HUES6 (cell line): ENCODE results near the gene TEP1.
"Not testable (repeated sequence)": the region's sequence is repeated elsewhere in the genome, so short reads cannot be mapped to it uniquely, and the experiment has no call there.

Experiments used
- H3K27ac ChIP-seq: 2 replicates; pipeline ENCODE4 v1.7.0; 2013; ENCODE audit warnings: low read depth, mild to moderate bottlenecking, low read length, inconsistent platforms
- H3K27me3 ChIP-seq: 2 replicates; pipeline ENCODE4 v1.6.1; 2013; ENCODE audit warnings: low read length; ENCODE audit not compliant: control insufficient read depth, insufficient read depth
- H3K36me3 ChIP-seq: 2 replicates; pipeline ENCODE4 v1.6.1; 2013; ENCODE audit warnings: low read length; ENCODE audit not compliant: control insufficient read depth, insufficient read depth
- H3K4me1 ChIP-seq: 2 replicates; pipeline ENCODE4 v1.6.1; 2013; ENCODE audit warnings: low read length; ENCODE audit not compliant: control insufficient read depth, insufficient read depth
- H3K4me3 ChIP-seq: 2 replicates; pipeline ENCODE4 v1.5.1; 2013; ENCODE audit warnings: low read depth, low read length
- H3K9ac ChIP-seq: one replicate; pipeline ENCODE4 v1.6.1; 2013; ENCODE audit warnings: mild to moderate bottlenecking, low read length
- H3K9me3 ChIP-seq: 2 replicates; pipeline ENCODE4 v1.6.1; 2013; ENCODE audit warnings: low read depth, low read length; ENCODE audit not compliant: control insufficient read depth, insufficient read depth

The TEP1 gene

GRCh38 chr14:20412876-20413743 is at the start of gene TEP1:
TEP1 (minus strand) TSS chr14:20413501; CDS start chr14:20408439, 5,062 bp downstream.
- no peaks in the 10 kb centered on the region for H3K27me3 ChIP-seq
- peaks cover 3% of the 10 kb centered on the region for H3K36me3 ChIP-seq
- H3K27ac ChIP-seq = peak within 1 kb of the TSS; percentile 54; the same call in 1 of the 2 replicates
- peaks cover 11% of the 10 kb centered on the region for H3K4me1 ChIP-seq
- no peaks in the 10 kb centered on the region for H3K9me3 ChIP-seq
- H3K9ac ChIP-seq = peak within 1 kb of the TSS; percentile 78
- peak within 1 kb of the TSS; percentile 89 for H3K4me3 ChIP-seq

DNA sequence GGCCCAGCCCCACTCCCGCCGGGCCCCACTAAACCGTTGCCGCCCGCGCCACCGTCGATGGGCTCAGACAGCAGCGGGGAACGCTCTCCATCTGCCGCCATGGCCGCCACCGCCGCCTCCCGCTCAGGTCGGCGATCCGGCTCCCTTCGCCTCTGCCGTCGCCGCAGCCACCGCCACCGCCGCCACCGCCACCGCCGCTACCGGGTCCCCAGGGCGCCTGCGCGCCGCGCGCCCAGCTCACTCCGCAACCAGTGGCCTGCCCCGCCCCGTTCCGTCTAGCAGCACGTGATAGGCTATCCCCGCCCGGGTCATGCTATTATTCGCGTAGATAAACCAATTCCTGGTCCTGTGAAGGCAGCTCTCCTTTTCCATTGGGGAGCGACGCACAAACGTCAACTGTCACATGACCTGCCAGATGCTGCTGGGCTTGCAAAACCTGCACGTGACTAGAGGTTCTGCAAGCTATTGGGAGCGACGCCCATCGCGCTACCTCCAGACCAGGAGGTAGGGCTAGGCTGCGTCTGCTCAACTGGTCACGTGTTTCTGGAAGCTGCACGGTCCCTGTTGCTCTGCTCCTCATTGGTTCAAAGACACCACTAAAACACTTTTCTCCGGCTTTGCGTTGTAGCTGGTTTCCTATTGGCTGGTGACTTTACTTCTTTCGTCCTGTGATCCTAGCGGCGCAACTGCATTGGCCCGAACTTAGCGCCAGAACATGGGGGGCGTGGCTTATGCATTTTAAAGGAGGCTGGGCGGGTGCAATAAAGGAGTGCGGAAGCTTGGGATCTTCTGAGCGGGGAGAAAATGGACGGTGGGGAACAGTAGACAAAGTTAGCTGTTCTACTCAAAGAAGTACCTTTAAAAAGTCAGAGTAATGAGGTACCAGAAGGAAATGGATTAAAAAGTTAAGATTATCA is 48.2 kb upstream of the TEP1 start, which contains the start of gene PIP4P1:
Gene PIP4P1 (minus strand): TSS at position 210 of the 917 bp plus-strand sequence. CDS start 109 bp downstream, at position 101.
- Histone ChIP-seq H3K9me3 (no peaks in the 10 kb centered on the region), H3K4me3 (peak within 1 kb of the TSS; percentile 97), H3K9ac (peak within 1 kb of the TSS; percentile 81), H3K27ac (peak within 1 kb of the TSS; percentile 78; the same call in 1 of the 2 replicates), H3K27me3 (no peaks in the 10 kb centered on the region), H3K36me3 (peaks cover 42% of the 10 kb centered on the region), H3K4me1 (peaks cover 8% of the 10 kb centered on the region)

DNA sequence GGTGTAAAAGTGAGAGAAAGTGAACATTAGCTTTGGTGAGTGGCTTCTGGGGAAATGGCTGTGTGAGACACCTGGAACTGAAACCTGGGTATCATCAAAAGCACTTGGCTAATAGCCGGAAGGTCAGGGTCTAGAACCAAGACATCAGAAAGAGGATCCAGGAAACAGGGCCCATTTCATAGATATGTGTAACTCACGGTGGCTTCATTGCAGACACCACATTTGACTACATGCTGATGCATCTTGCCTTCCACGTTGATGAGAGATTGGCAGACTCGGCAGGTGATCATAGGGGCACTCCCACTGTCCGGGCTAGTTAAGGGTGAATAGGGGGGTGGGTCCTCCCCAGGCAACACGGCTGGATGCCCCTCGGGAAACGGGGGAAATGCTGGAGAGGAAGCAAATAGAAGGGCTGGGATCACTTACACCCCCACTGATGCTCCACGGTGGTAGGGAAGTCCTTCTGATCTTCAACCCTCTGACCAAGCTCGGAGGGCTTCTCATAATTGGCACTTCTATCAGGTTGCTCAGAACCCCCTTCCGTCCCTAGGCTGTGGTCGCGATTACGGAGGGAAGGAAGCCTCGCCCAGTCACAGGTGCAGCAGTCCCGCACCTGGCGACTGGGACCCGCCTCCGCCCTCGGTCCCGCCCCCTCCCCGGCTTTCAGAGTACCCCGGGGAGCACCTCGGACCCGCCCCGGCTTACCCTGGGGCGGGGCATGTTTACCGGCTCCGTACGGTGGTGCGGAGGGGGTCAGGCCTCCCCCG is 47.3 kb upstream of the TEP1 start:
- H3K4me1 ChIP-seq = peaks cover 8% of the 10 kb centered on the region
- H3K27me3 ChIP-seq = no peaks in the 10 kb centered on the region
- H3K9me3 ChIP-seq = no peaks in the 10 kb centered on the region
- H3K4me3 ChIP-seq = peak overlapping the region; percentile 97
- peaks cover 48% of the 10 kb centered on the region for H3K36me3 ChIP-seq
- peak overlapping the region; percentile 78; the same call in 1 of the 2 replicates for H3K27ac ChIP-seq
- peak overlapping the region; percentile 81 for H3K9ac ChIP-seq

DNA sequence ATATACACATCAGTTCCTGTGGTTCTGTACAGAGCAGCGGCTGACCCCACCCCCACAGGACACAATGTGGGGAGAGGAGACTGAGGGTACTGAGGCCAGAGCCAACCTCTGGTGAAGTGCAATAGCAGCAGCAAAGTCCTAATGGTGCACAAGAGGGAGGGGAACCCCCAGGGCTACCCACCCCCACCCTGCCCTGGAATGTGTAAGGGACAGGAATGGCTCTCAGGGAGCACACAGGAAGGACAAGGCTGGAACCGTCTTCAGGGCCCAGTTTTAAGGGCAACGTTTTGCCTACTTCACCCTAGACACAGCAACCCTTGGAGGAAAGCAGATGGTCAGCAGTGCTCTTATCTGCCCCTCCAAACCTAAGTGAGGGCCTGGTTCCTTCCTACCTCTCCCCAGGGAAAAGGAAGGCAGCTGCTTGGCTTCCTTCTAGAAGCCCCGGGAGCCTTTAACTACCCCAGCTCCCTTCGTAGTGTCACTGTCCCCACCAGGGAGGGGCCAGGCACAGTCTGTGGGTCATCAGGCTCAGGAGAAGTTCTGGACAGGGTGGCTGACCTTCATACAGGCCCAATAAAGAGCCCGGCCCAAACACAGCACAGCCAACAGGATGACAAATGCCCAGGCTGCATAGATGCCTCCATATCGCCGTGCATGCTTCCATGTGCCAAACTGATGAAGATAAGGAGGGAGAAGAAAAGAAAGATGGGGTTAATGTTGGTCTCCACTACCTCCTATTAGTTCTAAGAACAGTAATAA is 44.9 kb upstream of the TEP1 start:
- H3K27me3 ChIP-seq = no peaks in the 10 kb centered on the region
- peaks cover 48% of the 10 kb centered on the region for H3K36me3 ChIP-seq
- H3K4me3 ChIP-seq = no peak overlapping the region
- no peaks in the 10 kb centered on the region for H3K9me3 ChIP-seq
- H3K4me1 ChIP-seq = peaks cover 8% of the 10 kb centered on the region
- no peak overlapping the region for H3K27ac ChIP-seq
- no peak overlapping the region for H3K9ac ChIP-seq

DNA sequence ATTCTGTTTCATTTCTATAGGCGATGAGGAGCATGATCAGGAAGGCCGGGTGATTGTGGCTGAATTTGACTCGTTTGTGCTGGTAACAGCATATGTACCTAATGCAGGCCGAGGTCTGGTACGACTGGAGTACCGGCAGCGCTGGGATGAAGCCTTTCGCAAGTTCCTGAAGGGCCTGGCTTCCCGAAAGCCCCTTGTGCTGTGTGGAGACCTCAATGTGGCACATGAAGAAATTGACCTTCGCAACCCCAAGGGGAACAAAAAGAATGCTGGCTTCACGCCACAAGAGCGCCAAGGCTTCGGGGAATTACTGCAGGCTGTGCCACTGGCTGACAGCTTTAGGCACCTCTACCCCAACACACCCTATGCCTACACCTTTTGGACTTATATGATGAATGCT is 43.7 kb upstream of the TEP1 start:
- H3K27me3 ChIP-seq = no peaks in the 10 kb centered on the region
- no peak overlapping the region for H3K27ac ChIP-seq
- no peaks in the 10 kb centered on the region for H3K9me3 ChIP-seq
- H3K9ac ChIP-seq = no peak overlapping the region
- H3K4me1 ChIP-seq = peaks cover 4% of the 10 kb centered on the region
- H3K36me3 ChIP-seq = peaks cover 54% of the 10 kb centered on the region
- peak overlapping the region; percentile 91 for H3K4me3 ChIP-seq

DNA sequence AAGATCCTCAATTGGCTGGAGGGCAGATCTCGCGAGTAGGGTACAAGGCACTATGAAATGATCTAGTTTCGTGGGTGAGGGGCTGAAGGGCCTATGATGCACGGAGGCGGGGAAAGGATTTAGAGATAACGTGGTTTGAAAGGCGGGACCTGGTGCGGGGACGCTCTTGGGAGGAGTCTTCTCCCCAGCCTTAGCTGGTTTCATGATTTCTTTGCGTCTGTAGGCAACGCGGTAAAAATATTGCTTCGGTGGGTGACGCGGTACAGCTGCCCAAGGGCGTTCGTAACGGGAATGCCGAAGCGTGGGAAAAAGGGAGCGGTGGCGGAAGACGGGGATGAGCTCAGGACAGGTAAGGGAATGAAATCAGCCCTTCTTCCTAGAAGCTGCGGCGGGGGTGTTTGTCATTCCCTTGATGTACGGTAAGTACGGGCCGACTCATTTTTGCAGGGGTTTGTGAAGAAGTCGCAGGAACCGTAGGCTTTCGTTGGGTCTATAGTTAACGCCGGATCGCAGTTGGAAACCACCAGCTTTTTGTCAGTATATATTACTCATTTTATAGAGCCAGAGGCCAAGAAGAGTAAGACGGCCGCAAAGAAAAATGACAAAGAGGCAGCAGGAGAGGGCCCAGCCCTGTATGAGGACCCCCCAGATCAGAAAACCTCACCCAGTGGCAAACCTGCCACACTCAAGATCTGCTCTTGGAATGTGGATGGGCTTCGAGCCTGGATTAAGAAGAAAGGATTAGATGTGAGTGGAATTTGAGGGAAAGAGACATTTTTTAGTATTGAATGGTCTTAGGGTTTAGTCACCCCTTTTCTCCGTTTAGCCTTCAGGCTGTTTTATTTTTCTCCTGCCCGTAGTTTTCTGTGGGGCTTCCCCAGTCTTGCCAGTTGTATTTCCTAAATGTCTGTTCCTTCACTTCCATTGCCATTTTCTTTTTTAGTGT is 42.3 kb upstream of the TEP1 start:
- Histone ChIP-seq H3K4me1 (peaks cover 4% of the 10 kb centered on the region), H3K36me3 (peaks cover 65% of the 10 kb centered on the region), H3K27ac (peak overlapping the region; percentile 93)

DNA sequence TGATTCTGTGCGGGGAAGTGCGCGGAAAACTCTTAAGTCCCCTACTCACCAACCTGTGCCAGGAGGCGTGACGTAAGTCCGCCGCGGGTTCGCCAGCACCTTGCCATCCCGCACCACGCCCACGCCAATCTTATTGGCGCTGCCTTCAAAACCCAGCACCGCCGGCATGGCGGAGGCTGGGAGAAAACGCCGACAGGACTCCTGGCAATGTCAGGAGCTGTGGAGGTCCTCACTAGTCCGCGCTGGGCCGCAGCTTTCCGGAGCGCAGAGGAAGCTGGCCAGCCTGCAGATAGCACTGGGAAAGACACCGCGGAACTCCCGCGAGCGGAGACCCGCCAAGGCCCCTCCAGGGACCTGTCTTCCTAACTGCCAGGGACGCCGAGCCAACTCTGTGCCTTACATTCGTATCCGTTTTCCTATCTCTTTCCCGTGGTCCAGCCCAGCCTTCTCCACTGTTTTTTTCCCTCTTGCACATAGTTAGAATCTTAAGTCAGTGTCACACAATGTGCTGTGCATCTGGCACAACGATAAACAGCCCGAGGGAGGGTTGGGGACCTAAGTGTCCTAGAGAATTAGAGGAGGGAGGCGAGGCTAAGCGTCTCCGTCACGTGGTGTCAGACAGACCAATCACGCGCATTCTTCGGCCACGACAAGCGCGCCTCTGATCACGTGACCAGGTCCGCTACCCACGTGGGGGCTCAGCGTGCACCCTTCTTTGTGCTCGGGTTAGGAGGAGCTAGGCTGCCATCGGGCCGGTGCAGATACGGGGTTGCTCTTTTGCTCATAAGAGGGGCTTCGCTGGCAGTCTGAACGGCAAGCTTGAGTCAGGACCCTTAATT is 41.4 kb upstream of the TEP1 start, which contains the start of the genes APEX1 and OSGEP:
Gene APEX1 (plus strand): TSS at position 711 of the 839 bp plus-strand sequence. CDS start 420 bp downstream, outside the sequence.
Gene OSGEP (minus strand): TSS at position 297 of the 839 bp plus-strand sequence. CDS start 129 bp downstream, at position 168.
- H3K27ac ChIP-seq = peak within 1 kb of the TSS; percentile 93
- no peaks in the 10 kb centered on the region for H3K4me1 ChIP-seq
- no peaks in the 10 kb centered on the region for H3K27me3 ChIP-seq
- H3K4me3 ChIP-seq = peak within 1 kb of the TSS; percentile 91
- H3K36me3 ChIP-seq = peaks cover 65% of the 10 kb centered on the region
- H3K9me3 ChIP-seq = no peaks in the 10 kb centered on the region
- peak within 1 kb of the TSS; percentile 98 for H3K9ac ChIP-seq

More for the DNA sequence above, 42.3 kb upstream of the TEP1 start:
- Histone ChIP-seq H3K9ac (peak overlapping the region; percentile 98), H3K4me3 (peak overlapping the region; percentile 91), H3K9me3 (no peaks in the 10 kb centered on the region), H3K27me3 (no peaks in the 10 kb centered on the region)

DNA sequence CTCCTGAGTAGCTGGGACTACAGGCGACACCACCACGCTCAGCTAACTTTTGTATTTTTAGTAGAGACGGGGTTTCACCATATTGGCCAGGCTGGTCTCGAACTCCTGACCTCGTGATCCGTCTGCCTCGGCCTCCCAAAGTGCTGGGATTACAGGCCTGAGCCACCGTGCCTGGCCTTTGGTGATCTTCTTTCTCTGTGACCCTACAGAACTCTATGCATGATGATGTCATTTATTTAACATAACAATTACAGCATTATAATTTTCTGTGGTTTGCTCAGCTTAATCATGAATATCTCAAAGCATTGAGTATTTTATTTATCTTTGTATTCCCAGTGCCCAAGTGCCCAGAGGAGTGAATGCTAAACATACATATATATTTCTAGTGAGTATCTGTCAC is 39.5 kb upstream of the TEP1 start:
- not testable (repeated sequence) for H3K9ac ChIP-seq, H3K4me3 ChIP-seq, H3K9me3 ChIP-seq, H3K27ac ChIP-seq, H3K4me1 ChIP-seq, H3K27me3 ChIP-seq
- H3K36me3 ChIP-seq = peaks cover 66% of the 10 kb centered on the region
